Cardiac muscle cell (in vitro differentiated cells and primary cell): ENCODE measurements around the gene MTCL3.
A peak's percentile ranks its signal among the peaks of the same experiment; 100 is the strongest.

Experiments used
- DNase-seq, 2 donors: peaks; one replicate each; pipeline versions ENCODE4 v3.0.0 to v3.0.0-alpha.2; 2010 to 2017; ENCODE audit warnings: low read depth in 1 of 2, low spot score in 1 of 2
- H3K27ac ChIP-seq: fragments of 200-600 bp; sonication (generic); 2 replicates; pipeline ENCODE4 v1.5.1; 2016
- H3K27me3 ChIP-seq: fragments of 200-600 bp; sonication (generic); 2 replicates; pipeline ENCODE4 v1.6.0; 2016; ENCODE audit warnings: control low read depth
- H3K36me3 ChIP-seq: fragments of 200-600 bp; sonication (generic); 2 replicates; pipeline ENCODE4 v1.5.1; 2016; ENCODE audit warnings: control low read depth
- H3K4me1 ChIP-seq: fragments of 200-600 bp; sonication (generic); 2 replicates; pipeline ENCODE4 v1.8.1; 2017; ENCODE audit warnings: low read depth, mild to moderate bottlenecking, mixed run types
- H3K4me3 ChIP-seq: fragments of 200-600 bp; sonication (generic); 2 replicates; pipeline ENCODE4 v1.5.1; 2016; ENCODE audit warnings: mild to moderate bottlenecking
- H3K9me3 ChIP-seq: fragments of 200-600 bp; sonication (generic); 2 replicates; pipeline ENCODE4 v1.5.1; 2017; ENCODE audit warnings: low read depth, mild to moderate bottlenecking, control low read depth
- TF ChIP-seq, protein P1 (sequence below): IDR thresholded peaks from 2 replicates; pipeline ENCODE4 v1.5.1; 2012; ENCODE audit warnings: low read depth, mild to moderate bottlenecking, low read length

The MTCL3 gene

DNA sequence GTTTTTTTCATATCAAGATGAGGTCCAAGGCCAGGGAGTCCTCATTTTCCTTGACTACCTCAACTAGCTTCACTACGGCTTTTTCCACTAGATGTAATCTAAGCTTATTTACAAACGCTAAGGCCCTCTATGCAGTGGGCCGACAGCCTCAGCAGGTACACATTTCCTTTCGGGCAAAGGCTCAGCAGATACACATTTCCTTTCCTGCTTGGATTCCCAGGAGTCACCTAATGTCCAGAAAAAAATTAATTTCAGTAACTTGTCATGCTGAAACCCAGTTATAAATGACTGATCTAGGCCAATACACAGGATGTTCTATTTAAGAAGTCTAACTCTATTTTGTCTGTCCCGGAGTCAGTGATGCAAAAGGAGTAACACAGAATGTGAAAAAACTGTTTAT, 52.7 kb downstream of the MTCL3 start:
- Histone ChIP-seq H3K36me3 (no peaks in the 10 kb centered on the region), H3K4me3 (no peak overlapping the region), H3K27ac (no peak overlapping the region), H3K4me1 (peaks cover 9% of the 10 kb centered on the region), H3K27me3 (no peaks in the 10 kb centered on the region), H3K9me3 (no peaks in the 10 kb centered on the region)
- TF ChIP-seq, protein P1, sequence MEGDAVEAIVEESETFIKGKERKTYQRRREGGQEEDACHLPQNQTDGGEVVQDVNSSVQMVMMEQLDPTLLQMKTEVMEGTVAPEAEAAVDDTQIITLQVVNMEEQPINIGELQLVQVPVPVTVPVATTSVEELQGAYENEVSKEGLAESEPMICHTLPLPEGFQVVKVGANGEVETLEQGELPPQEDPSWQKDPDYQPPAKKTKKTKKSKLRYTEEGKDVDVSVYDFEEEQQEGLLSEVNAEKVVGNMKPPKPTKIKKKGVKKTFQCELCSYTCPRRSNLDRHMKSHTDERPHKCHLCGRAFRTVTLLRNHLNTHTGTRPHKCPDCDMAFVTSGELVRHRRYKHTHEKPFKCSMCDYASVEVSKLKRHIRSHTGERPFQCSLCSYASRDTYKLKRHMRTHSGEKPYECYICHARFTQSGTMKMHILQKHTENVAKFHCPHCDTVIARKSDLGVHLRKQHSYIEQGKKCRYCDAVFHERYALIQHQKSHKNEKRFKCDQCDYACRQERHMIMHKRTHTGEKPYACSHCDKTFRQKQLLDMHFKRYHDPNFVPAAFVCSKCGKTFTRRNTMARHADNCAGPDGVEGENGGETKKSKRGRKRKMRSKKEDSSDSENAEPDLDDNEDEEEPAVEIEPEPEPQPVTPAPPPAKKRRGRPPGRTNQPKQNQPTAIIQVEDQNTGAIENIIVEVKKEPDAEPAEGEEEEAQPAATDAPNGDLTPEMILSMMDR, result no peak
- DNase-seq, result no peak

DNA sequence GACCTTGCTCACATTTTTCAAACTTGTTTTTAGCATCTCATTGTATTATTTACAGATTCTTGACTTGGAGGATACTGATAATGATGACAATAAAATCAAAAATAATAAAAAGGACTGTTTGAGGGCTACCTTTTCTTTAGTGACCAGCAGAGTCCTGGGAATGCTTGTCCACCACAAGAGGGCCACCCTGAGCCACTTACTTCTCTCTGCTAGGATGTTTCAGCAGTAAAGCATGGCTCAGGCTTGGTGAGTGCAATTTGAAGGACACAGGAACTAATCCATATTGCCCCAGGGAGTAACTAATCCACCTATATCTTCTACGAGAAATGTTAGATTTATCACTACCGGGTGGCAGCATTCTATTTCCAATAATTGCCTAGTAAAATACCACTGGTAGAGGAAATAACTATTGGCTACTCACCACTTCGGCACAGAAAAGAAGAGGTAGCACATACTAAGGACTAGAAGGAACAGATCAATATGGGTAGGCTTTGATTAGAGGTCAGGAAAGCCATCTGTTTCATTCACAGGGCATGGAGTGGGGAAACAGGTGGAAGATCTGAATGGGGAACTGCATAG, 54.2 kb downstream of the MTCL3 start:
- H3K27me3 ChIP-seq, result no peaks in the 10 kb centered on the region
- H3K4me1 ChIP-seq, result peaks cover 13% of the 10 kb centered on the region
- H3K4me3 ChIP-seq, result no peak overlapping the region
- no peak overlapping the region for H3K27ac ChIP-seq
- DNase-seq, result peak; percentile 77 to 80
- H3K9me3 ChIP-seq, result no peaks in the 10 kb centered on the region
- TF ChIP-seq, protein P1, result peak; percentile 97
- H3K36me3 ChIP-seq, result no peaks in the 10 kb centered on the region

DNA sequence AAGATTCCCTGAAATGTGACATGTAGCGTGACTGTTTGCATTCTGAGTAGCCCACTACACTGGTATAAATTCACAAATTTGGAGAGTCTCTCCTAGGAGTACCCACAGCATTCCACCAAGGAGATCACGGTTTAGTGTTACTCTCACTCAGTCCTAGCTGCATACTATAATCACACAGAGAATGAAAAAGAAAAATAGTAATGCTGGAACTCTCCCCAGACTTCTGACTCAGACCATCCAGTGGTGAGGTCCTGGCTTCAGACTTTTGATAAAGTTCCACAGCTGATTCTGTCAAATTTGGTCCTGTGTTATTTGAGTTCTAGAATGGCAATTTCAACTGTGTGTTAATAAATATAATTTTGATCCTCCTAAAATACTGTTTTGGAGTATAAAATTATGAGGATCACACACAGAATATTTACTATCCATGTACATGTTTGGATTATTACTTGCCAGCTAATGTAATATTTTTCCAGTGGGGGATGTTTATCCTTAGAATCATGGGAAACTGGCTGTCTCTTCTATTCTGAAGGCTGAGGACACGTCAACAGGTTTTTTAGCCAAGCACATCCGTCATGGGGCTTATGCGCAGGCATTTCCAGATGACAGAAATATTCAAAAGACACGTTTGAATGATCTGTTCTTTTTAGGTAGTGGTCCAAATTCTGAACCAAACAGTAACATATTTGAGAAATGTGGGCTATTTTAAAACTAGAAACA, 54.8 kb downstream of the MTCL3 start:
- peak in 1 of 2 donors; percentile 77 for DNase-seq
- TF ChIP-seq, protein P1, result no peak
- peak overlapping the region; percentile 45 for H3K27ac ChIP-seq

DNA sequence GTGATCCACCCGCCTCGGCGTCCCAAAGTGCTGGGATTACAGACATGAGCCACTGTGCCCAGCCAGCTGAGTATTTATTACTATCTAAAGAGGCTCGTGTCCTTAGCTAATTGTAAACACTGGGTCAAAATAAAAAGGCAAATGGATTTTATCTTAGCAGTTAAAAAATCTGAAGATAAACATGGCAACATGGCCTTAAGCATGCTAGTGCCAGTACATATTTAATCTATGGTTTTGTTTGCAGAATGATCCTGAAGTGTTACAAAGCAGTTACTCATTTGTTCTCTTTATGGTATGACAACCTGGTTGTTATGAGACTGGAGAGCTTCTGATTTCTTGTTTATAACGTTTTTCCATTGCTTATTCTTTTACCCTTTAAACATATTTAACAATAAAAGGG, 56.1 kb downstream of the MTCL3 start:
- Histone ChIP-seq H3K36me3 (no peaks in the 10 kb centered on the region), H3K27me3 (no peaks in the 10 kb centered on the region), H3K9me3 (no peaks in the 10 kb centered on the region), H3K4me3 (no peak overlapping the region), H3K27ac (no peak overlapping the region), H3K4me1 (peaks cover 23% of the 10 kb centered on the region)
- DNase-seq, result no peak
- TF ChIP-seq, protein P1, result no peak

More for the DNA sequence above, 54.8 kb downstream of the MTCL3 start:
- Histone ChIP-seq H3K36me3 (no peaks in the 10 kb centered on the region), H3K27me3 (no peaks in the 10 kb centered on the region), H3K9me3 (no peaks in the 10 kb centered on the region), H3K4me1 (peaks cover 18% of the 10 kb centered on the region), H3K4me3 (no peak overlapping the region)

DNA sequence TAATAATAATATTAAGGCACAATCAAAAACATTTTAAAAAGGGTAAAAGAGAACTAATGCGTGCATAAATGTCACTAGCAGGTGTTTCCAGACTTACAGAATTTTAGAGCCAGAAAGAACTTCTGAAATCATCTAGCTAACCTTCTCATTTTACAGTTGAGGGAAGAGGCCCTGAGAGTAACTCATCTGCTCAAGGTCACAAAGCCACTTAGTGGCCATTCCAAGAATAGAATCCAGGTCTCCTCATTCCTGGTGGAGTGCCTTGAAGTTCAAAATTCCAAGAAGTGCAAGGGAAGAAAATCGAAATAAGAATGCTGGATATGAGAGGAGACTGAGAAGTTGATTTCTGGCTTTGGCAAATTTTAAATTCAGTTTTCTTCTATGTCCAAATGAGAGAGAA, 56.8 kb downstream of the MTCL3 start:
- Histone ChIP-seq H3K4me1 (peaks cover 23% of the 10 kb centered on the region), H3K36me3 (no peaks in the 10 kb centered on the region), H3K27ac (peak overlapping the region; percentile 12), H3K27me3 (no peaks in the 10 kb centered on the region), H3K9me3 (no peaks in the 10 kb centered on the region), H3K4me3 (no peak overlapping the region)
- TF ChIP-seq, protein P1, result no peak
- DNase-seq, result peak in 1 of 2 donors; percentile 39
